Gastrocnemius medialis (tissue), 4 donors: Measurements from ENCODE around the gene ST6GALNAC2. TPM values are rescaled to one million over a fixed set of nuclear protein-coding genes. Genes with fewer than 3 reads are reported as not detected.
A peak's percentile ranks its signal among the peaks of the same experiment; 100 is the strongest.

Source experiments
- ATAC-seq, 2 donors: fragments of 150-250 bp; one replicate each; pipeline ENCODE4 v1.9.1; 2016
- DNase-seq, 2 donors: peaks; one replicate each; pipeline ENCODE4 v3.0.0-alpha.2; 2019
- H3K27ac ChIP-seq, 4 donors: fragments of 200-600 bp; sonication (generic); 1 replicate in 1 of 4; 2 replicates in 3 of 4; pipeline ENCODE4 v1.5.1; 2016 to 2018; ENCODE audit warnings: mild to moderate bottlenecking in 2 of 4, moderate library complexity in 1 of 4
- H3K27me3 ChIP-seq, 3 donors: fragments of 200-600 bp; sonication (generic) in 2 of 3; 1 replicate in 1 of 3; 2 replicates in 2 of 3; pipeline versions ENCODE4 v1.5.1 to v1.6.0; 2016 to 2019; ENCODE audit warnings: mild to moderate bottlenecking in 1 of 3, moderate library complexity in 1 of 3
- H3K36me3 ChIP-seq, 2 donors: fragments of 200-600 bp; sonication (generic) in 1 of 2; one replicate each; pipeline ENCODE4 v1.5.1; 2017 to 2018
- H3K4me1 ChIP-seq, 2 donors: fragments of 200-600 bp; sonication (generic) in 1 of 2; one replicate each; pipeline ENCODE4 v1.5.1; 2016 to 2017; ENCODE audit warnings: mild to moderate bottlenecking in 2 of 2
- H3K4me3 ChIP-seq, 4 donors: fragments of 200-600 bp; sonication (generic) in 3 of 4; 1 replicate in 1 of 4; 2 replicates in 3 of 4; pipeline ENCODE4 v1.5.1; 2016 to 2019; ENCODE audit warnings: mild to moderate bottlenecking in 2 of 4
- H3K9me3 ChIP-seq, 3 donors: fragments of 200-600 bp; sonication (generic) in 2 of 3; 1 replicate in 1 of 3; 2 replicates in 2 of 3; pipeline ENCODE4 v1.5.1; 2016 to 2019
- POLR2A ChIP-seq, 2 donors: fragments of 450-650 bp; IDR thresholded peaks; one replicate each; pipeline ENCODE4 v1.6.1; 2017; ENCODE audit warnings: antibody characterized with exemption in 2 of 2, mild to moderate bottlenecking in 2 of 2, moderate library complexity in 2 of 2
- in situ Hi-C, 4 donors: fragments of 200-750 bp; cut with MboI; loops; one replicate each; pipeline versions ENCODE4 v1.15.0 to v1.8.0; 2017; ENCODE audit warnings: low sequenced_read_pairs in 4 of 4
- intact Hi-C: fragments of 100-400 bp; cut with DNase I; formaldehyde crosslinking; loops from one replicate; pipeline ENCODE4 v1.15.1; 2023; ENCODE audit warnings: low total_unique reads
- total RNA-seq, 4 donors: library from RNA; depleted of rRNA; stranded (reverse); fragments of >200 nt; gene quantifications; one replicate each; pipeline versions ENCODE4 v1.1.0 to v1.2.3, GENCODE V29; 2016
- TF ChIP-seq, protein P1 (sequence below), 5 experiments: fragments of 450-650 bp in 3 of 5; fragments of 200-600 bp in 2 of 5; sonication (generic) in 2 of 5; IDR thresholded peaks in 4 of 5; conservative IDR thresholded peaks in 1 of 5; 1 replicate in 4 of 5; 2 replicates in 1 of 5; pipeline ENCODE4 v1.5.1; 2016 to 2019; ENCODE audit warnings: antibody characterized with exemption in 5 of 5, mild to moderate bottlenecking in 3 of 5, moderate library complexity in 3 of 5

Gene ST6GALNAC2
- total RNA-seq, 4 donors from 2014 or later, result 13.6 to 31.1 (median 27.4) TPM

- Histone ChIP-seq H3K27ac (peak overlapping the region; percentile 58 to 73 (median 64)), H3K27me3 (no peaks in the 10 kb centered on the region), H3K36me3 (no peaks in the 10 kb centered on the region), H3K9me3 (no peaks in the 10 kb centered on the region), H3K4me1 (peaks cover 61 to 70% of the 10 kb centered on the region in 2 donors), H3K4me3 (no peak overlapping the region)
- no peak for DNase-seq
- ATAC-seq, result no peak
- in situ Hi-C loops (no loop called here), intact Hi-C loops (loop anchor here (1.0 kb wide), 1 partner anchor 24 kb away; no protein-coding TSS in a partner anchor)
- TF ChIP-seq, protein P1, sequence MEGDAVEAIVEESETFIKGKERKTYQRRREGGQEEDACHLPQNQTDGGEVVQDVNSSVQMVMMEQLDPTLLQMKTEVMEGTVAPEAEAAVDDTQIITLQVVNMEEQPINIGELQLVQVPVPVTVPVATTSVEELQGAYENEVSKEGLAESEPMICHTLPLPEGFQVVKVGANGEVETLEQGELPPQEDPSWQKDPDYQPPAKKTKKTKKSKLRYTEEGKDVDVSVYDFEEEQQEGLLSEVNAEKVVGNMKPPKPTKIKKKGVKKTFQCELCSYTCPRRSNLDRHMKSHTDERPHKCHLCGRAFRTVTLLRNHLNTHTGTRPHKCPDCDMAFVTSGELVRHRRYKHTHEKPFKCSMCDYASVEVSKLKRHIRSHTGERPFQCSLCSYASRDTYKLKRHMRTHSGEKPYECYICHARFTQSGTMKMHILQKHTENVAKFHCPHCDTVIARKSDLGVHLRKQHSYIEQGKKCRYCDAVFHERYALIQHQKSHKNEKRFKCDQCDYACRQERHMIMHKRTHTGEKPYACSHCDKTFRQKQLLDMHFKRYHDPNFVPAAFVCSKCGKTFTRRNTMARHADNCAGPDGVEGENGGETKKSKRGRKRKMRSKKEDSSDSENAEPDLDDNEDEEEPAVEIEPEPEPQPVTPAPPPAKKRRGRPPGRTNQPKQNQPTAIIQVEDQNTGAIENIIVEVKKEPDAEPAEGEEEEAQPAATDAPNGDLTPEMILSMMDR (IDR thresholded peaks at IDR 0.05 in 4 of 5, conservative IDR thresholded peaks at IDR 0.05 in 1 of 5), result peak in 1 of 5 experiments; percentile 19
- no peak for TF ChIP-seq POLR2A (IDR thresholded peaks at IDR 0.05)
These were observed 37.9 kb downstream of the ST6GALNAC2 start for GRCh38 chr17:76547642-76548202.

DNA sequence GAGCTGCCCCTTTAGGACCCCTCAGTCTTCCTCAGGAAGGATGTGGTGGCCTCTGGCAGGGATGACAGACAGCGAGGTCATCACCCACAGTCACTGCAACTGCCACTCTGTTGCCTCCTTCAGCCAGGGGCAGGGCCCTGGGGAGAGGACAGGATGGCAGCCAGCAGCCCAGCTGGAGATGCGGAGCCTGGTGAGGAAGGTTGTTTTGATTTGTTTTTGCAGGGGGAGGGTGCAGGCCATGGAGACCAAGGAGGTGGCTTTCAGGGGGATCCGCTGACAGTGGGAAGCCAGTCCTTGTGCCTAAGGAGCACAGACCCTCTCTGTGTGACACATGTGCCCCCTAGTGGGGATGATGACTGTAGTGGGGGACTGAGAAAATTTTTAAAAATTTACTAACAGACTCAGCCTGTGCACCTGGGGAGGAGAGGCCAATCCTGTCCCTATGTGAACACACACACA lies 38.4 kb downstream of the ST6GALNAC2 start:
- in situ Hi-C loops, result no loop called here

GRCh38 chr17:76546556-76547182 lies 39.0 kb downstream of the ST6GALNAC2 start:
- H3K4me1 ChIP-seq, result peaks cover 62 to 70% of the 10 kb centered on the region in 2 donors
- H3K36me3 ChIP-seq, result no peaks in the 10 kb centered on the region
- DNase-seq (no peak), ATAC-seq (no peak)
- intact Hi-C loops (loop anchor here (1.0 kb wide), 1 partner anchor 23 kb away; no protein-coding TSS in a partner anchor), in situ Hi-C loops (no loop called here)
- H3K27me3 ChIP-seq, result no peaks in the 10 kb centered on the region
- TF ChIP-seq, protein P1 (IDR thresholded peaks at IDR 0.05 in 4 of 5, conservative IDR thresholded peaks at IDR 0.05 in 1 of 5), result no peak
- no peak overlapping the region for H3K4me3 ChIP-seq
- peak overlapping the region; percentile 35 to 53 (median 44) for H3K27ac ChIP-seq
- H3K9me3 ChIP-seq, result no peaks in the 10 kb centered on the region

More for the DNA sequence above, 38.4 kb downstream of the ST6GALNAC2 start:
- H3K9me3 ChIP-seq, result no peaks in the 10 kb centered on the region
- TF ChIP-seq, protein P1 (IDR thresholded peaks at IDR 0.05 in 4 of 5, conservative IDR thresholded peaks at IDR 0.05 in 1 of 5), result peak; percentile 38 to 82 (median 81)
- TF ChIP-seq POLR2A (IDR thresholded peaks at IDR 0.05), result no peak
- peak; percentile 60 to 70 for ATAC-seq
- no peak overlapping the region for H3K4me3 ChIP-seq
- H3K4me1 ChIP-seq, result peaks cover 62 to 70% of the 10 kb centered on the region in 2 donors
- intact Hi-C loops, result loop anchor here (1.0 kb wide), 1 partner anchor 24 kb away; no protein-coding TSS in a partner anchor
- no peaks in the 10 kb centered on the region for H3K27me3 ChIP-seq
- peak in 1 of 2 donors; percentile 46 for DNase-seq
- H3K36me3 ChIP-seq, result no peaks in the 10 kb centered on the region
- H3K27ac ChIP-seq, result peak overlapping the region; percentile 35 to 53 (median 44)

- DNase-seq, result no peak
- no peaks in the 10 kb centered on the region for H3K36me3 ChIP-seq
- ATAC-seq, result no peak
- H3K27ac ChIP-seq, result peak overlapping the region in 1 of 4 donors; percentile 53
- no peaks in the 10 kb centered on the region for H3K27me3 ChIP-seq
- intact Hi-C loops (no loop called here), in situ Hi-C loops (no loop called here)
- no peaks in the 10 kb centered on the region for H3K9me3 ChIP-seq
- TF ChIP-seq, protein P1 (IDR thresholded peaks at IDR 0.05 in 4 of 5, conservative IDR thresholded peaks at IDR 0.05 in 1 of 5), result no peak
- TF ChIP-seq POLR2A (IDR thresholded peaks at IDR 0.05), result no peak
- peaks cover 62 to 69% of the 10 kb centered on the region in 2 donors for H3K4me1 ChIP-seq
- no peak overlapping the region for H3K4me3 ChIP-seq
These were observed 39.6 kb downstream of the ST6GALNAC2 start for GRCh38 chr17:76545918-76546555.
